Activated CD8-positive, alpha-beta memory T cell treated with anti-CD3 and anti-CD28 coated beads, Interleukin-2, amount 50 U/mL, for 24 hours (primary cell): ENCODE results near the gene MAGEB4.
"Not testable (repeated sequence)": the region's sequence is repeated elsewhere in the genome, so short reads cannot be mapped to it uniquely, and the experiment has no call there.

Experiments used
- DNase-seq: peaks from one replicate; pipeline ENCODE4 v3.0.0-alpha.2; 2020; ENCODE audit errors: extremely low read depth

The MAGEB4 gene

GRCh38 chrX:30241724-30242415 is at the start of gene MAGEB4:
Gene MAGEB4, plus strand, starts transcription at chrX:30242000. Its CDS starts 136 bp downstream, at chrX:30242136.
- no peak for DNase-seq

GRCh38 chrX:30193910-30194309 is 47.9 kb upstream of the MAGEB4 start:
- not testable (repeated sequence) for DNase-seq

GRCh38 chrX:30196322-30196721 is 45.5 kb upstream of the MAGEB4 start:
- no peak for DNase-seq

GRCh38 chrX:30212172-30212571 is 29.6 kb upstream of the MAGEB4 start:
- DNase-seq, result no peak

GRCh38 chrX:30215357-30215843 is 26.4 kb upstream of the MAGEB4 start, which contains the start of gene MAGEB2:
Gene MAGEB2, plus strand, starts transcription at chrX:30215563. Its CDS starts 3,018 bp downstream, at chrX:30218581.
- no peak for DNase-seq

GRCh38 chrX:30217465-30217864 is 24.3 kb upstream of the MAGEB4 start:
- DNase-seq, result no peak

- DNase-seq, result no peak
Measured at GRCh38 chrX:30219372-30219771, 22.4 kb upstream of the MAGEB4 start.

GRCh38 chrX:30220661-30221060 is 21.1 kb upstream of the MAGEB4 start:
- DNase-seq, result no peak

- DNase-seq, result no peak
Measured at GRCh38 chrX:30224536-30224935, 17.3 kb upstream of the MAGEB4 start.

- no peak for DNase-seq
Measured at GRCh38 chrX:30228526-30228925, 13.3 kb upstream of the MAGEB4 start.

- DNase-seq, result no peak
Measured at GRCh38 chrX:30230395-30230794, 11.4 kb upstream of the MAGEB4 start, which contains the start of gene MAGEB3. Gene MAGEB3, plus strand, starts transcription at chrX:30230657. Its CDS starts 5,268 bp downstream, at chrX:30235925.

GRCh38 chrX:30246769-30247489 is 5.1 kb downstream of the MAGEB4 start, which contains the start of gene MAGEB1:
Gene MAGEB1, plus strand, starts transcription at chrX:30247146. Its CDS starts 3,348 bp downstream, at chrX:30250494.
- DNase-seq, result no peak

- no peak for DNase-seq
Measured at GRCh38 chrX:30248854-30249253, 7.1 kb downstream of the MAGEB4 start.

- DNase-seq, result no peak
Measured at GRCh38 chrX:30253257-30253656, 11.5 kb downstream of the MAGEB4 start.

GRCh38 chrX:30259927-30260326 is 18.1 kb downstream of the MAGEB4 start:
- DNase-seq, result no peak

- no peak for DNase-seq
Measured at GRCh38 chrX:30261012-30261411, 19.2 kb downstream of the MAGEB4 start.

GRCh38 chrX:30262763-30263162 is 21.0 kb downstream of the MAGEB4 start:
- no peak for DNase-seq

GRCh38 chrX:30270639-30271038 is 28.8 kb downstream of the MAGEB4 start:
- DNase-seq, result no peak

- no peak for DNase-seq
Measured at GRCh38 chrX:30275498-30275897, 33.7 kb downstream of the MAGEB4 start.

GRCh38 chrX:30278365-30278764 is 36.6 kb downstream of the MAGEB4 start:
- no peak for DNase-seq

- no peak for DNase-seq
Measured at GRCh38 chrX:30280428-30280827, 38.6 kb downstream of the MAGEB4 start.

- no peak for DNase-seq
Measured at GRCh38 chrX:30282527-30282926, 40.7 kb downstream of the MAGEB4 start.
